GM21825 (cell line): ENCODE measurements around the gene FBF1.

Source experiments
- ATAC-seq: cut with Tn5 transposase; IDR thresholded peaks from one replicate; pipeline ENCODE4 v1.9.1; 2021; ENCODE audit warnings: mild to moderate bottlenecking, moderate library complexity; ENCODE audit not compliant: unreplicated experiment

Gene FBF1

DNA sequence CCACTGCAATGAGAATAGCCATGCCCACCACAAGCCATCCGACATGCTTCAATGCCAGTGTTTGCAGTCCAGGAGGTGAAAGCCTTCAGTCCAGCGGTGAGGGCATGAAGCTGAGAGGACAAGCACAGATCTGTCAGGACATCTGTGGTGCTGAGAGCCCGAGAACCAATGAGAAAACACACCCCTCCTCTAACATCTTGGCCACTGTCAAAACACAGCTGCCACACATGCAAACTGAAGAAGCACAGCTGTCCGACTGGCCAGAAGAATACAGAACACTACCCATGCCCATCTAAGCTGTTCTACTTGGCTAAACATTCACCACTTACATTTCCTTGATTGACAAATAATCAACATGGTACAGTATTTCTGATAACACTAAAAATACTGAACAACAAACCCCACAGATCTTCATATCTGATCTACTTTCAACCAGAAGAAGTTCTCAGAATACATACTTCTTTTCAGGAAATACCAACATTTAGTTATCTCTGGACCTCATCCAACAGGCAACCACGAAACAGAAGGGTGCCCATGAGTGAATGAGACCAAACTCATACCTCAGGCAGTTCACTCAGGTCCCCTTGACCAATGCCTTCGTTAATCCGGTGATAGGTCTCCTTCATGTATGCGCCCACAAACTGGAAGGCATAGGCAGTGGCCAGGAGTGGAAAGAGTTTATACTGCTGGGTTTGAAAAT is 10.2 kb upstream of the FBF1 start:
- no peak for ATAC-seq

DNA sequence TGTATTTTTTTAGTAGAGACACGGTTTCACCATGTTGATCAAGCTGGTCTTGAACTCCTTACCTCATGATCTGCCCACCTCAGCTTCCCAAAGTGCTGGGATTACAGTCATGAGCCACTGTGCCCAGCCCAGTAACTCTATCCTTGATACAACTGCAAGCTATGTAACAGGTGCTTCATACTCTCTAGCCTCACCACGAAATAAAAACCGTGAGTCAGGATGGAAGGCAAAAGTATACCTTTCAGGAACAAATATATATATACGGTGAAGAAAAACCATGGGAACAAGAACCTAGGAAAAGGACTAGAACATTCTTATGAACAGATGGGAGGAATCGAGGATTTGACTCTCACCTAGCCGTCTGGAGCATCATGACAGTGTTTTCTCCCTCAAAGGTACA is 9.6 kb upstream of the FBF1 start:
- no peak for ATAC-seq

DNA sequence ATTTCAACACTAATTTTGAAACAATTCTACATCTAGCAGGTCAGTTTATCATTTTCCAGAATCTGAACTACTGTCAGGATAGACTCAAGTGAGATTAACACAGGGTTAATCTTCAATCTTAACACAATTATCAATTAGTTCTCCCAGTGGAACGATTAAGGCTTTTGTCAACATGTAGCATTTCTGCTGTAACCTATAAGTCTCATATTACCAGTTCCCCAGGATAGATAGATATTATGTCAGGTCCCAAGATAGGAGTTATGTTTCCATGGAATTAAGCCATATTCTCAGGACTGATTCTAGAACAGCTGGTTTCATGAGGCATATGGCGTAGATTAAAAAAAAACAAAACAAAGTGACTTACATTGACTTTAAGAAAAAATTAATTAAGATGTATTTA is 4.4 kb upstream of the FBF1 start:
- no peak for ATAC-seq

DNA sequence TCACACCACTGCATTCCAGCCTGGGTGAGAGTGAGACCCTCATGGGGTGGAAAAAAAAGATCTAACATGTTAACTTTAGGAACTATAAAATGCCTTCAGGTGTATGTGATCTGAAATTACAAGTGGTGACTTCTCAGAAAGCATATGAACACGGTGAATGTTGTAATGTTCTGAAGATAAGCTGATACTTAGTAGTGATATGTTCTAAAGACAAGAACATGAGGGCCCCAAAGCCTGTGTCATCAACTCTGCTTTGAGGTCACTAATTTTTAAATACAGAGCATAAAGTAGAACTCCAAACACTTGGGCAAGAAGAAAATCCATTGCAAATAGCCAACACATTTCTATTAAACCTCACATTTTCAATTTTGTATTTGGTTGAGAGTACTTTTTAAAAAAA is 2.6 kb upstream of the FBF1 start:
- no peak for ATAC-seq

- ATAC-seq: no peak
These were observed 1.6 kb upstream of the FBF1 start for GRCh38 chr17:75942473-75942872.

- no peak for ATAC-seq
These were observed 589 bp upstream of the FBF1 start for GRCh38 chr17:75941442-75941819.

GRCh38 chr17:75937652-75938051 is 3.2 kb downstream of the FBF1 start:
- ATAC-seq: no peak

- no peak for ATAC-seq
These were observed 7.0 kb downstream of the FBF1 start for GRCh38 chr17:75933808-75934207.

GRCh38 chr17:75932852-75933251 is 8.0 kb downstream of the FBF1 start:
- ATAC-seq: no peak

GRCh38 chr17:75931062-75931461 is 9.8 kb downstream of the FBF1 start:
- no peak for ATAC-seq

DNA sequence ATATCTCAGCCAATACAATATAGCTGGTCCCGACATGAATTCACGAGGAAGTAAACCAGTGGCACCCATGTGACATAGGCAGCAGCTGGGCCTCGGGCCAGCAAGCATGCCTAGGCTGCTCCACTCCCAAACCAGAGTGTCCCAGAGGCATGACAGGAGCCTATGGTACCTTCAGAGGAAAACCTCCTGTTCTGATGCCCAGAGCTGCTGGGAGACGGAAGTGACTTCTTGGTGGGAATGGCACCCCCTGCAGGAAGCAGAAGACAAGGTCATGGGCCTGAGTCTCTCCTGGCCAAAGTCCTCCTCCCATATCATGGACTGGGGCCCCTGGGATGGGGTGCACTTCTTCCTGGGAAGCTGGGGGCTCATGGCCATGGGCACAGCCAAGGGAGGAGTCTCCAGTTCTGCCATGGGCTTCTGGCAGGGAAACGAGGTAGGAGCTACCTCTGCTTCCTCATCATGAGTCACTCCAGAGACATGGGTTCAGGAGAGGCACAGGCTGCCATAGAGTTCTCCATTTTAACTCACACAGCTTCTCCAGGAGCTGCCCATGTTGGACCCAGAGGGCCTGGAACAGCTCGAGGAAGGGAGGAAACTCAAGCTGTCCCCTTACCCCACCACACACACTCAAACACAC is 13.4 kb downstream of the FBF1 start:
- no peak for ATAC-seq

GRCh38 chr17:75926456-75926855 is 14.4 kb downstream of the FBF1 start:
- ATAC-seq: no peak

DNA sequence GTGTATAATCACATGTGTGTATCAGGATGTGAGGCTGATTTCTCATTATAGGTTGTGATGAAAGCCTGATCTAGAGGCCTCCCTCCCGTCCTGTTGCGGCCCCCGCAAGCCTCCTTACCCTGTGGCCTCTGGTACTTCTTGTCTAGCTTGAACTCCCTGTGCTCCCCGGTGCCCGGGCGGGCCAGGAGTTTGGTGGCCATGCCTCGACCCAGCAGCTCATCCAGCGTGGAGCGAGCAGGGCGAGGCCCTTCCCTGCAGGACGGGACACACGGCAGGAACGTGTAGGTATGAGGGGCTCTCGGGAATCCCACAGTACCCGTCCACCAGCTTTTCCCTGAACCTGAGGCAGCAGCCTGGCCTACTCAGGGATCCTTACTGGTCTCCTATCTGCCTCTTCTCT is 14.9 kb downstream of the FBF1 start:
- no peak for ATAC-seq

- no peak for ATAC-seq
These were observed 15.7 kb downstream of the FBF1 start for GRCh38 chr17:75925103-75925502.

DNA sequence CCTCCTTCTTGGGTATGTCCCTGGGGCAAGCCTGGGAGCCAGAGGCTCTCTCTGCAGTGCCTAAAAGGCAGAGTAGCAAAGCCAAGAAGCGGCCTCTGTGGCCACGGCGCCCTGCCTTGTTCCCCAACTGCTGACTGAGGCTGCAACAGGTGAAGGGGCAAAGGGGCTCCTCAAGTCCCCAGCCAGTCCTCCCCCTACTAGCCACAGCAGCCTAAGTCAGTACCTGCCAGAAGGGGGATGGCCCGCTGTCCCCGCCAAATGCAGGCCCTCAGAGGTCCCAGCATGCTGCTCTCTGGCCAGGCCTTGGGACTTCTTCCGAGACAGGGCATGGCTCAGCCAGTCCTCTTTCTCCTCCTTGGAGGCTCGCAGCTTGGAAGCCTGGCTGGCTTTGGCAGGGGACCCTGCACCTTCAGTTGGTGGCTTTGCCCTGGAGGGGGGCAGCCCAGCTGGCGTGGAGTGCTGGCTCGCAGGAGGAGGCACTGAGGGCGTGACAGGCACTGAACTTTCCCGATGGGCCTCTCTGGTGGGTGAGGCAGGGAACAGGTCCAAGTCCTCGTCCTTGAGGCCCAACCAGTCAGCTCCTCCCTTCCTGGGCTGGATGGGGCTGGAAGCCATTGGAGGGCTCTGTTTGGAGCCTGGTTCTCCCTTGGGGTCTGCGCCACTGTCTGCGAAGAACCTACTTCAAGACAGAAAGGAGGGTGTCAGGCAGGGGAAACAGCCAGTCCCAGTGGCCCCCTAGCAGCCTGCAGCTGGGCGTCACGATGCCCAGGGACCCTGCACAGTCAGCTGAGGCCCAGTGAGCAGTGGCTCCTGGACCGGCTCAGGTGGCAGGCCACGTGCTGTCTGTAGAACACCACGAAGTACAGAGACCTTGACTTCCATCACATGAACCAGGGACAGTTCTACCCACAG is 17.6 kb downstream of the FBF1 start:
- no peak for ATAC-seq

DNA sequence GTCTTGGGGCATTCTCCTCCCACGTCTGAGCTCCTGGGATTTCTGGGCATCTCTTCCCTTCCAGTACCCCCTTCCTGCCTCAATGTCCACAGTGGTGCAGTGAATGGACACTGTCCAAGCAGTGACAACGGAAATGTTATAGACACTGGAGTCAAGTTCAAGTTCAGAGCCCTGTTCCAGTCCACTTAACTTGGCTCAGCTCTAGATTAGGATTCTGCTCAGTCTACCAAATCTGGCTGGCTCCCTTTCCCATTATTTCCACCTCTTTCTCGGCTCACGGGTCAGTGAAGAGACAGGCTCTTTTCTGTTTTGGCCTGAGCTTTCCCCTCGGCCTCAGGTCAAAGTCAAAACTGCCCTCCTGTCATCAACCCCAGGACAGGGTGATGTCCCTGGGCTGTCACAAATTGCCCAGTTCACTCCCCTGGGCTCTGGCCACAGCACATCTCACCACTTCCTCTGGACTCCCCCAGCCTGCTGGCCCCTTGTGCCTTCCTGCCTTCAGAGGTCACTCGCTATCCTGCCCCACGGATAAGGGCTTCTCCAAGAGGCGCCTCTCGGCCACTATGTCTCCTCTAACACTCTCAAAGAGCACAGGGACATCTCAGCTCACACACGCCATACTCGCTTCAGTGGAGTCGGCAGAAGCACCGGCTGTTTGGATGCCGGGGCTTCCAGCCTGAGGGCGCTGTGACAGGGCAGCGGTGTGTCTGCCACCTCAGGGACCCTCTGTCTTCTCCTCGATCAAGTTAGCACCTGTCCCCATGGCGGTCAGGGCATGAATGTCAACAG is 18.5 kb downstream of the FBF1 start:
- no peak for ATAC-seq

DNA sequence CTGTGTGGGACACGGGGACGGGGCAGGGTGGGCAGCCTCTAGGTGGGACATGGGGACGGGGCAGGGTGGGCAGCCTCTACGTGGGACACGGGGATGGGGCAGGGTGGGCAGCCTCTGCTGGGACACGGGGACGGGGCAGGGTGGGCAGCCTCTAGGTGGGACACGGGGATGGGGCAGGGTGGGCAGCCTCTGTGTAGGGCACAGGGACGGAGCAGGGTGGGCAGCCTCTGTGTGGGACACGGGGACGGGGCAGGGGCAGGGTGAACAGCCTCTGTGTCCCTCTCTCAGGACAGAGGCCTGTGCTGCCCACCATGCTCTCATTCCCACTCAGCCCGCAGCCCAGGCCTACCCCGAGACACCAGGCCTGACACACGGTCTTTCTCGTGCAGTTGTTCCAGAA is 19.2 kb downstream of the FBF1 start:
- ATAC-seq: no peak

GRCh38 chr17:75920045-75920560 is 20.7 kb downstream of the FBF1 start:
- no peak for ATAC-seq

DNA sequence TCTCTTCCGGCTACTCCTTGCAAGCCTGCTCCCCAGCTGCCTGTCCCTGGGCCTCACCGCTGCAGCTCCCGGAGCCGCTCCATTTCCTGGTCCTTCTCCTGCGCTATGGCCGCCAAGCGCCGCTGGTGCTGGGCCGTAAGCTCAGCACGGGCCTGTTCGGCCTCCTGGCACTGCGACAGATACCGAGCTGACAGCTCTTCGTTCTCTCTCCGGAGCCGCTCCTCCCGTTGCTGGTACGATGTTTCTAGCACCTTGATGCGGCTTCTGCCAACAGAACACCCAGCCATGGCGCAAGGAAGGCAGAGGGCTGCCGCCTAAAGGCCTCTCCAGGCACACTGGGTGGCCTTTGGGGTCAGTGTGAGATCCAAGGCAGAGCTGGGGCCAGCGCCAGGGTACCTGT is 21.2 kb downstream of the FBF1 start:
- no peak for ATAC-seq

DNA sequence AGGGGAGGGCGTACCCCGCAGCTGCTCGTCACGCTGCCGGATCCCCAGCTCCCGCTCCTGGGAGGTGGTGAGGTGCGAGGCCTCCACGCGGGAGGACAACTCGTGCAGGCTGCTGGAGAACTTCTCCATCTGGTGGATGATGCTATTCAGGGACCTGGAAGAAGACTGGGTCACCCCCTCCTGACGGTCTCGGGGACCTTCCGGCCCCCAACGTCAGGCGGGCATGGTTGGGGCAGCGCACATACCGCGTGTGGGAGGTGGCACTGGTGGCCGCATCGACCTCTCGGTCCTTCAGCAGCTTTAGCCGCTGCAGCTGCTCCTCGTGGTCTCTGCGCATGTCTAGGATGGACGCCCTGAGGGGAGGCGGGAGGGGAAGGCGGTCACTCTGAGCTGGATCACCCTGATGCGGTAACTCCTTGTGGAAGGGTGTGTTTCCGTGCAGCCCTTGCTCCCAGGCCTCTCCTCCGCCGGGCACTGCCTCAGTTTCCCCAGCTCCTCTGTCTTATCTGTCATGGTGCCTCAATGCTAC is 22.9 kb downstream of the FBF1 start:
- no peak for ATAC-seq
